Measurements from ENCODE around the gene GALNT3. TPM values are rescaled to one million over a fixed set of nuclear protein-coding genes. Genes with fewer than 3 reads are reported as not detected.
A peak's percentile ranks its signal among the peaks of the same experiment; 100 is the strongest.

Gene GALNT3
- total RNA-seq, 4 donors from 2014 or later: 0.20 to 1.7 (median 0.56) TPM; not detected in 1

- intact Hi-C loops (cut with DNase I; ENCODE audit: low total_unique reads): no loop called here
- in situ Hi-C loops (cut with MboI; ENCODE audit: low sequenced_read_pairs in 4 of 4): loop anchor here in 1 of 4 donors (25.0 kb wide), 1 partner anchor 288 kb away; no protein-coding TSS in a partner anchor
- ATAC-seq: no peak
- Histone ChIP-seq H3K4me1 (no peaks in the 10 kb centered on the region), H3K27me3 (no peaks in the 10 kb centered on the region), H3K9me3 (no peaks in the 10 kb centered on the region), H3K4me3 (no peak overlapping the region), H3K27ac (no peak overlapping the region), H3K36me3 (no peaks in the 10 kb centered on the region)
- TF ChIP-seq POLR2A (IDR thresholded peaks at IDR 0.05) (no peak), CTCF (IDR thresholded peaks at IDR 0.05 in 4 of 5, conservative IDR thresholded peaks at IDR 0.05 in 1 of 5) (no peak)
- DNase-seq: no peak
Measured at GRCh38 chr2:165699946-165700345, 94.1 kb downstream of the GALNT3 start.

GRCh38 chr2:165698444-165698884, 95.6 kb downstream of the GALNT3 start:
- Histone ChIP-seq H3K36me3 (no peaks in the 10 kb centered on the region), H3K27ac (no peak overlapping the region), H3K4me3 (no peak overlapping the region), H3K9me3 (no peaks in the 10 kb centered on the region), H3K4me1 (no peaks in the 10 kb centered on the region), H3K27me3 (no peaks in the 10 kb centered on the region)
- TF ChIP-seq POLR2A (IDR thresholded peaks at IDR 0.05) (no peak), CTCF (IDR thresholded peaks at IDR 0.05 in 4 of 5, conservative IDR thresholded peaks at IDR 0.05 in 1 of 5) (peak in 1 of 5 experiments; percentile 18)
- in situ Hi-C loops (cut with MboI; ENCODE audit: low sequenced_read_pairs in 4 of 4) (loop anchor here in 1 of 4 donors (25.0 kb wide), 1 partner anchor 286 kb away; no protein-coding TSS in a partner anchor), intact Hi-C loops (cut with DNase I; ENCODE audit: low total_unique reads) (no loop called here)
- ATAC-seq: no peak
- no peak for DNase-seq

GRCh38 chr2:165697748-165698443, 96.2 kb downstream of the GALNT3 start:
- no peak overlapping the region for H3K4me3 ChIP-seq
- H3K27ac ChIP-seq: no peak overlapping the region
- ATAC-seq (no peak), DNase-seq (no peak)
- intact Hi-C loops (cut with DNase I; ENCODE audit: low total_unique reads) (no loop called here), in situ Hi-C loops (cut with MboI; ENCODE audit: low sequenced_read_pairs in 4 of 4) (loop anchor here in 1 of 4 donors (25.0 kb wide), 1 partner anchor 286 kb away; no protein-coding TSS in a partner anchor)
- no peaks in the 10 kb centered on the region for H3K9me3 ChIP-seq
- H3K36me3 ChIP-seq: no peaks in the 10 kb centered on the region
- H3K27me3 ChIP-seq: no peaks in the 10 kb centered on the region
- no peaks in the 10 kb centered on the region for H3K4me1 ChIP-seq
- TF ChIP-seq POLR2A (IDR thresholded peaks at IDR 0.05): no peak
- no peak for TF ChIP-seq CTCF (IDR thresholded peaks at IDR 0.05 in 4 of 5, conservative IDR thresholded peaks at IDR 0.05 in 1 of 5)

Other genes with a start within 250 kb of the GALNT3 start
- 10 to 100 TPM; 11.2 to 17.8 (median 13.0) TPM for gene TTC21B, start 159.5 kb upstream of the GALNT3 start, total RNA-seq